ENCODE results near the gene GPR139. TPM values are rescaled to one million over a fixed set of nuclear protein-coding genes. Genes with fewer than 3 reads are reported as not detected.

Gene GPR139
- total RNA-seq, 1 donor from 2014 or later = not detected

- DNase-seq (ENCODE audit: low spot score, unreplicated experiment) = no peak
- Mint-ChIP-seq H3K4me3 (ENCODE audit: low read depth) (no peak overlapping the region), H3K27me3 (peaks cover 21% of the 10 kb centered on the region), H3K4me1 (ENCODE audit: low read depth) (no peaks in the 10 kb centered on the region), H3K27ac (no peak overlapping the region), H3K36me3 (ENCODE audit: insufficient read depth) (no peaks in the 10 kb centered on the region), H3K9me3 (ENCODE audit: low read depth) (no peaks in the 10 kb centered on the region)
- TF ChIP-seq CTCF (IDR thresholded peaks at IDR 0.05; ENCODE audit: unreplicated experiment) = peak; percentile 28
Measured at GRCh38 chr16:20004931-20005330, 68.8 kb downstream of the GPR139 start.

DNA sequence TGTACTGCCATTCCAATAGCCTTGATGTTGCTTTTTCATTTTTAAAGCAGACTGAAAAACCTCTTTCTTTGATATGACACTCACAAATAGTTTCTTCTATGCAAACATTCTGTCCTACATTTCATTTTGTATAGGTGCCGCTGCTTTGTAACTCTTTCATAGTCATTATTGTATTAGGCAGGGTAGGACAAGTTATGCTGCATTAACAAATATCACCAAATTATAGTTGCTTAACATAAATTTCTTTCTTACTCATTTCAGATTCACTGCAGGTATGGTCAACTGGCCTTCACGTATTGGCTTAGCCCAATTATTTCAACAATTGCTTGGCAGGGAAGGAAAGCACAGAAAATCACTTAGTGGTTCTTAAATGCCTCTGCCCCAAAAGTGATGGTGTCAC, 70.8 kb downstream of the GPR139 start:
- Mint-ChIP-seq H3K4me3 (ENCODE audit: low read depth) (no peak overlapping the region), H3K27me3 (peaks cover 17% of the 10 kb centered on the region), H3K36me3 (ENCODE audit: insufficient read depth) (no peaks in the 10 kb centered on the region), H3K27ac (no peak overlapping the region), H3K4me1 (ENCODE audit: low read depth) (no peaks in the 10 kb centered on the region), H3K9me3 (ENCODE audit: low read depth) (no peaks in the 10 kb centered on the region)
- no peak for DNase-seq (ENCODE audit: low spot score, unreplicated experiment)
- no peak for TF ChIP-seq CTCF (IDR thresholded peaks at IDR 0.05; ENCODE audit: unreplicated experiment)

- Mint-ChIP-seq H3K4me3 (ENCODE audit: low read depth) (no peak overlapping the region), H3K9me3 (ENCODE audit: low read depth) (no peaks in the 10 kb centered on the region), H3K27ac (no peak overlapping the region), H3K36me3 (ENCODE audit: insufficient read depth) (no peaks in the 10 kb centered on the region), H3K4me1 (ENCODE audit: low read depth) (no peaks in the 10 kb centered on the region), H3K27me3 (peaks cover 17% of the 10 kb centered on the region)
- no peak for TF ChIP-seq CTCF (IDR thresholded peaks at IDR 0.05; ENCODE audit: unreplicated experiment)
- no peak for DNase-seq (ENCODE audit: low spot score, unreplicated experiment)
Measured at GRCh38 chr16:20001856-20002707, 71.6 kb downstream of the GPR139 start.

GRCh38 chr16:19997734-19998133, 76.0 kb downstream of the GPR139 start:
- Mint-ChIP-seq H3K4me1 (ENCODE audit: low read depth) (no peaks in the 10 kb centered on the region), H3K9me3 (ENCODE audit: low read depth) (no peaks in the 10 kb centered on the region), H3K36me3 (ENCODE audit: insufficient read depth) (no peaks in the 10 kb centered on the region), H3K27me3 (peaks cover 17% of the 10 kb centered on the region), H3K27ac (no peak overlapping the region), H3K4me3 (ENCODE audit: low read depth) (no peak overlapping the region)
- TF ChIP-seq CTCF (IDR thresholded peaks at IDR 0.05; ENCODE audit: unreplicated experiment) = no peak
- DNase-seq (ENCODE audit: low spot score, unreplicated experiment) = no peak

DNA sequence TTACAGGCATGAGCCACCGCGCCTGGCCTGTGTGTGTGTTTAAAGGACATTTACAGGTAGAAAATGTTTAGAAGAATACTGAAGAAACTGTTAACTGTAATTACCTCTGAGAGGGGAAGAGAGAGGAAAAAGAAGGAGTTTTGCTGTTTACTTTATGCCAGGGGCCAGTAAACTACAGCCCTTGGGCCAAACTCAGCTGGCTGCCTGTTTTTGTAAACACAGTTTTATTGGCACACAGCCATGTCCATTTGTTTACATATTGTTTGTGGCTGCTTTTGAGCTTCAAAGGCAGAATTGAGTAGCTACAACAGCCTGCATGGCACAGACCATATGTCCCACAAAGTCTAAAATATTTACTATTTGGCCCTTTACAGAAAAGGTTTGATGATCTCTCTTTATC, 76.4 kb downstream of the GPR139 start:
- Mint-ChIP-seq H3K36me3 (ENCODE audit: insufficient read depth) (no peaks in the 10 kb centered on the region), H3K4me3 (ENCODE audit: low read depth) (no peak overlapping the region), H3K9me3 (ENCODE audit: low read depth) (no peaks in the 10 kb centered on the region), H3K27me3 (peaks cover 19% of the 10 kb centered on the region), H3K4me1 (ENCODE audit: low read depth) (no peaks in the 10 kb centered on the region), H3K27ac (no peak overlapping the region)
- no peak for TF ChIP-seq CTCF (IDR thresholded peaks at IDR 0.05; ENCODE audit: unreplicated experiment)
- DNase-seq (ENCODE audit: low spot score, unreplicated experiment) = no peak
